BE2C (cell line): ENCODE results near the gene CFAP77.

Experiments
- DNase-seq: peaks from one replicate; pipeline ENCODE4 v3.0.0-alpha.2; 2020
- H3K27me3 ChIP-seq: fragments of 250-450 bp; sonication (Bioruptor Pico); 2 replicates; pipeline ENCODE4 v1.5.1; 2020; ENCODE audit warnings: mild to moderate bottlenecking
- H3K36me3 ChIP-seq: fragments of 250-450 bp; sonication (Bioruptor Pico); 2 replicates; pipeline ENCODE4 v1.5.1; 2020; ENCODE audit warnings: mild to moderate bottlenecking
- H3K4me1 ChIP-seq: fragments of 250-450 bp; sonication (Bioruptor Pico); 2 replicates; pipeline ENCODE4 v1.5.1; 2020
- H3K4me3 ChIP-seq: 2 replicates; pipeline ENCODE4 v1.5.1; 2011; ENCODE audit warnings: low read depth, low read length
- H3K9me3 ChIP-seq: fragments of 250-450 bp; sonication (Bioruptor Pico); 2 replicates; pipeline ENCODE4 v1.5.1; 2020
- CTCF ChIP-seq: IDR thresholded peaks from 2 replicates; pipeline ENCODE4 v1.5.1; 2012; ENCODE audit warnings: mild to moderate bottlenecking, low read depth, low read length

The CFAP77 gene

DNA sequence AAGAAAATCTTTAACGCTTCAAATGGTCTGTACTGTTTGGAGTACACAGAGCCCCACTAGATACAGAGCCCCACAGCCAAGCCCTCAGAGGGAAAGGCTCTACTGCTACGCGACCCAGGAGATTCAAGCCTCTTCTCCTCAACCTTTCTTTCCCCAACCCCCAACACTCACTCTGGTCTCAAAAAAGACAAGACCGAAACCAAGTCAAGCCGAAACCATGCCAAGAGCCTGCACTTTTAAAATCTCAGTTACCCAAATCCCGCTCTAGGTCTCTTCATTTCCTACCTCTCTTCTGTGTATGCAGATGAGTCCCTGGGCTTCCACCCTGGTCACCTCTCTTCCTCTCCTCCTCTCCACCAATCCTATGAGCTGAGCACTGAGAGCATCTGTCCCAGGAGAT is 204.3 kb downstream of the CFAP77 start:
- H3K4me1 ChIP-seq = no peaks in the 10 kb centered on the region
- DNase-seq = no peak
- H3K9me3 ChIP-seq = no peaks in the 10 kb centered on the region
- H3K4me3 ChIP-seq = no peak overlapping the region
- H3K36me3 ChIP-seq = peaks cover 73% of the 10 kb centered on the region
- no peaks in the 10 kb centered on the region for H3K27me3 ChIP-seq
- no peak for TF ChIP-seq CTCF

DNA sequence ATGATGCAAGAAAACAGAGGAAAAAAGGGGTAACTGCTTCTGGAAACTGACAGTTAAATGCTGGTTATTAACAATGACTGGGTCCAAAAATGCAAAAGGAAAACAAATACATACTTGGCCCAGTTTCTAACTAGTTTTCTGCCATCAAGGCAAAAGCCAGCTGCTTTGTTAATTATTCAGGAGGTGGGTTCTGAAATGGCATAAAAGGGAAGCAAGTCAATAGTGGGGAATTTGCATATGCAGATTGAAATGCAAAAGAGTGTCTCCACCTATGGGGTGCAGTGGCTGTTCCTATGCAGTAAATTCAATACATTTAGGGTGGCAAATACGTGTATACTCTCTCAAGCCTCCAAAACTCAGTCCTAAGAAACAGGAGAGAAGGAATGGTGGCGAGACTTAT is 205.8 kb downstream of the CFAP77 start:
- no peak for TF ChIP-seq CTCF
- H3K9me3 ChIP-seq = no peaks in the 10 kb centered on the region
- DNase-seq = no peak
- H3K4me3 ChIP-seq = no peak overlapping the region
- H3K4me1 ChIP-seq = no peaks in the 10 kb centered on the region
- peaks cover 62% of the 10 kb centered on the region for H3K36me3 ChIP-seq
- no peaks in the 10 kb centered on the region for H3K27me3 ChIP-seq

- H3K4me1 ChIP-seq = no peaks in the 10 kb centered on the region
- no peaks in the 10 kb centered on the region for H3K27me3 ChIP-seq
- peaks cover 57% of the 10 kb centered on the region for H3K36me3 ChIP-seq
- no peaks in the 10 kb centered on the region for H3K9me3 ChIP-seq
- DNase-seq = no peak
- no peak overlapping the region for H3K4me3 ChIP-seq
- no peak for TF ChIP-seq CTCF
Measured at GRCh38 chr9:132616725-132617124, 206.7 kb downstream of the CFAP77 start.

DNA sequence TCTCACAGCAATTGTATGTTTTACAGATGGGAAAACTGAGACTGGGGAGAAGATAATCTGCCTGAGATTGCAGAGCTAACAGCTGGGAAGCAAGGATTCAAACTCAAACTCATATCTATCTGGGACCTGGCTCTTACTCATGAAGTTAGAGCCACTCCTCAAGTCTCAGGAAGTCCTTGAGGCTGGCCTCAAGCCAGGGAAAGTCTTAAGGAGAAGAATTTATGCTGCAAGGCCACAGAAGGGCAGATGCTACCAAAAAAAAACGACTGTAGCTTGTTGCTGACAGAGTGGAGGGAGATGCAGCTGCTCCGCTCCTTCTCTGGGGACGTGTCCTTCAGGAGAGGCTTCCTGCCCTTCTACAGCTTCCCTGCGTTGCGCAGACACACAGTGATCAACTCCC is 212.1 kb downstream of the CFAP77 start:
- H3K36me3 ChIP-seq = peaks cover 50% of the 10 kb centered on the region
- H3K4me1 ChIP-seq = no peaks in the 10 kb centered on the region
- no peaks in the 10 kb centered on the region for H3K27me3 ChIP-seq
- TF ChIP-seq CTCF = no peak
- H3K9me3 ChIP-seq = no peaks in the 10 kb centered on the region
- H3K4me3 ChIP-seq = no peak overlapping the region
- no peak for DNase-seq
